IMR-90 (cell line): ENCODE measurements around the gene TGM5.

Experiments used
- CEBPB ChIP-seq: IDR thresholded peaks from 2 replicates; pipeline ENCODE4 v1.6.1; 2012; ENCODE audit warnings: low read depth, low read length, improper control_type of control experiment
- CHD1 ChIP-seq: IDR thresholded peaks from 2 replicates; pipeline ENCODE4 v1.6.1; 2012; ENCODE audit warnings: low read depth, low read length, improper control_type of control experiment
- FOS ChIP-seq: fragments of 150-350 bp; IDR thresholded peaks from 2 replicates; pipeline ENCODE4 v1.6.1; 2016; ENCODE audit warnings: low read depth, low read length
- MAFK ChIP-seq: IDR thresholded peaks from 2 replicates; pipeline ENCODE4 v1.6.1; 2012; ENCODE audit warnings: low read depth, low read length, improper control_type of control experiment
- MAZ ChIP-seq: IDR thresholded peaks from 2 replicates; pipeline ENCODE4 v1.6.1; 2012; ENCODE audit warnings: low read depth, mild to moderate bottlenecking, low read length, improper control_type of control experiment, moderate library complexity, borderline replicate concordance
- MXI1 ChIP-seq: IDR thresholded peaks from 2 replicates; pipeline ENCODE4 v1.6.1; 2012; ENCODE audit warnings: low read depth, mild to moderate bottlenecking, low read length, moderate library complexity, borderline replicate concordance
- POLR2A ChIP-seq: IDR thresholded peaks from 2 replicates; pipeline ENCODE4 v1.6.1; 2012; ENCODE audit warnings: mild to moderate bottlenecking, low read depth, low read length
- RAD21 ChIP-seq: IDR thresholded peaks from 2 replicates; pipeline ENCODE4 v1.6.1; 2012; ENCODE audit warnings: low read length, improper control_type of control experiment
- RCOR1 ChIP-seq: IDR thresholded peaks from 2 replicates; pipeline ENCODE4 v1.6.1; 2012; ENCODE audit warnings: mild to moderate bottlenecking, low read length, improper control_type of control experiment; ENCODE audit not compliant: insufficient replicate concordance
- RFX5 ChIP-seq: IDR thresholded peaks from 2 replicates; pipeline ENCODE4 v1.8.0; 2012; ENCODE audit warnings: low read depth, mild to moderate bottlenecking, low read length, moderate library complexity
- SMC3 ChIP-seq: fragments of 150-350 bp; IDR thresholded peaks from 2 replicates; pipeline ENCODE4 v1.6.1; 2016; ENCODE audit warnings: low read depth, mild to moderate bottlenecking, antibody characterized with exemption, low read length, moderate library complexity
- TF ChIP-seq, protein P1 (sequence below): conservative IDR thresholded peaks from 2 replicates; pipeline ENCODE4 v1.5.1; 2012; ENCODE audit warnings: mild to moderate bottlenecking, low read depth, low read length, improper control_type of control experiment
- TF ChIP-seq, protein P2 (sequence below): fragments of 150-350 bp; IDR thresholded peaks from 2 replicates; pipeline ENCODE4 v1.6.1; 2017; ENCODE audit warnings: mild to moderate bottlenecking, antibody characterized with exemption, low read length, low read depth

DNA sequence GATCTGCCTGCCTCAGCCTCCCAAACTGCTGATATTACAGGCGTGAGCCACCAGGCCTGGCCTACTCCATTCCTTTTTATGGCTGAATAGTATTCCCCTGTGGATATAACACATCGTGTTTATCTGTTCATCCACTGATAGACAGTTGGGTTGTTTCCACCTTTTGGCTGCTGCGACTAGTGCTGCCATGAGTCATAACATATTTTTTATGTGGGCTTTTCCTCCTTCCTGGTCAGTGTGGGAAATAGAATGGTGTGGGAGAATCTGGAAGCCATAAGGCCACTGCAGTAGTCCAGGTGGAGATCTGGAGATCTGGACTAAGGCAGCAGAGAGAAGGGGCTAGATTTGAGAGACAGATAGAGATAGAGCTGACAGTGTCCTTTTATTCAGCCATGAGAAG, 47.4 kb upstream of the TGM5 start:
- TF ChIP-seq, protein P1, sequence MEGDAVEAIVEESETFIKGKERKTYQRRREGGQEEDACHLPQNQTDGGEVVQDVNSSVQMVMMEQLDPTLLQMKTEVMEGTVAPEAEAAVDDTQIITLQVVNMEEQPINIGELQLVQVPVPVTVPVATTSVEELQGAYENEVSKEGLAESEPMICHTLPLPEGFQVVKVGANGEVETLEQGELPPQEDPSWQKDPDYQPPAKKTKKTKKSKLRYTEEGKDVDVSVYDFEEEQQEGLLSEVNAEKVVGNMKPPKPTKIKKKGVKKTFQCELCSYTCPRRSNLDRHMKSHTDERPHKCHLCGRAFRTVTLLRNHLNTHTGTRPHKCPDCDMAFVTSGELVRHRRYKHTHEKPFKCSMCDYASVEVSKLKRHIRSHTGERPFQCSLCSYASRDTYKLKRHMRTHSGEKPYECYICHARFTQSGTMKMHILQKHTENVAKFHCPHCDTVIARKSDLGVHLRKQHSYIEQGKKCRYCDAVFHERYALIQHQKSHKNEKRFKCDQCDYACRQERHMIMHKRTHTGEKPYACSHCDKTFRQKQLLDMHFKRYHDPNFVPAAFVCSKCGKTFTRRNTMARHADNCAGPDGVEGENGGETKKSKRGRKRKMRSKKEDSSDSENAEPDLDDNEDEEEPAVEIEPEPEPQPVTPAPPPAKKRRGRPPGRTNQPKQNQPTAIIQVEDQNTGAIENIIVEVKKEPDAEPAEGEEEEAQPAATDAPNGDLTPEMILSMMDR: no peak
- TF ChIP-seq POLR2A: no peak
- TF ChIP-seq MAZ: no peak
- no peak for TF ChIP-seq RFX5
- no peak for TF ChIP-seq SMC3
- TF ChIP-seq, protein P2, sequence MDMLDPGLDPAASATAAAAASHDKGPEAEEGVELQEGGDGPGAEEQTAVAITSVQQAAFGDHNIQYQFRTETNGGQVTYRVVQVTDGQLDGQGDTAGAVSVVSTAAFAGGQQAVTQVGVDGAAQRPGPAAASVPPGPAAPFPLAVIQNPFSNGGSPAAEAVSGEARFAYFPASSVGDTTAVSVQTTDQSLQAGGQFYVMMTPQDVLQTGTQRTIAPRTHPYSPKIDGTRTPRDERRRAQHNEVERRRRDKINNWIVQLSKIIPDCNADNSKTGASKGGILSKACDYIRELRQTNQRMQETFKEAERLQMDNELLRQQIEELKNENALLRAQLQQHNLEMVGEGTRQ: no peak
- TF ChIP-seq RAD21: no peak
- TF ChIP-seq MAFK: no peak
- no peak for TF ChIP-seq MXI1
- no peak for TF ChIP-seq CHD1
- TF ChIP-seq FOS: no peak
- TF ChIP-seq RCOR1: no peak
- no peak for TF ChIP-seq CEBPB
